ENCODE results near the gene PRICKLE2. TPM values are rescaled to one million over a fixed set of nuclear protein-coding genes. Genes with fewer than 3 reads are reported as not detected.

PRICKLE2 gene
- total and polyA plus RNA-seq, 2 donors (not counting 3 experiments of a cell fraction or from before 2014, with no cell fraction given) = 3.0 to 7.1 TPM

GRCh38 chr3:64148955-64149653 lies 76.2 kb downstream of the PRICKLE2 start:
- dilution Hi-C loops (cut with MboI; ENCODE audit: extremely low pct_ligation_motif_present, low sequenced_read_pairs) = no loop called here
- BruUV-seq (replicated peaks) = no TSS peak
- TF ChIP-seq POLR2AphosphoS5 (IDR thresholded peaks at IDR 0.05; ENCODE audit: insufficient read depth, low read depth, low read length) = no peak
- no peak for TF ChIP-seq POLR2A (IDR thresholded peaks at IDR 0.05; ENCODE audit: low read depth, low read length)
- no peak for TF ChIP-seq JUN (IDR thresholded peaks at IDR 0.05; ENCODE audit: borderline replicate concordance, insufficient read depth, insufficient read length, low read depth)
- TF ChIP-seq GATA2 (IDR thresholded peaks at IDR 0.05; ENCODE audit: insufficient read depth, insufficient read length, low read depth, low read length) = no peak
- no peak for TF ChIP-seq FOS (IDR thresholded peaks at IDR 0.05; ENCODE audit: borderline replicate concordance, insufficient read depth, low read length)
- TF ChIP-seq EZH2 (IDR thresholded peaks at IDR 0.05; ENCODE audit: borderline replicate concordance, low read depth, low read length, severe bottlenecking) = no peak
- no peak for TF ChIP-seq MAX (IDR thresholded peaks at IDR 0.05; ENCODE audit: insufficient read depth, insufficient read length)
- no peak for TF ChIP-seq CTCF (IDR thresholded peaks at IDR 0.05; ENCODE audit: extremely low read depth in 1 of 2, insufficient read depth in 1 of 2, low read depth in 1 of 2, low read length in 2 of 2)
- no peak for TF ChIP-seq MYC (IDR thresholded peaks at IDR 0.05; ENCODE audit: low read depth, low read length)

More at GRCh38 chr3:64148955-64149653, 76.2 kb downstream of the PRICKLE2 start:
- no peaks in the 10 kb centered on the region for H3K9me1 ChIP-seq (replicated peaks; ENCODE audit: control insufficient read depth, extremely low read depth, insufficient read depth, low read length)
- H3K4me3 ChIP-seq (replicated peaks in 1 of 3; ENCODE audit: insufficient read depth in 1 of 3, low read depth in 1 of 3, low read length in 3 of 3) = no peak overlapping the region
- intact Hi-C loops (cut with micrococcal nuclease) = no loop called here
- H3K9ac ChIP-seq (replicated peaks; ENCODE audit: extremely low read depth, insufficient read depth, low read length) = no peak overlapping the region
- no peaks in the 10 kb centered on the region for H3K27me3 ChIP-seq (ENCODE audit: control insufficient read depth in 2 of 2, insufficient read depth in 2 of 2, low read length in 2 of 2)
- H3K27ac ChIP-seq (ENCODE audit: insufficient read depth, low read depth, low read length) = no peak overlapping the region
- peaks cover 0 to 17% of the 10 kb centered on the region in 2 experiments for H3K36me3 ChIP-seq (ENCODE audit: control insufficient read depth in 2 of 2, extremely low read depth in 1 of 2, insufficient read depth in 2 of 2, low read length in 2 of 2)
- CTCF ChIA-PET = no interaction called here
- FAIRE-seq = no peak
- no peak overlapping the region for H3K4me2 ChIP-seq (ENCODE audit: insufficient read depth, low read length)
- no peaks in the 10 kb centered on the region for H3K9me3 ChIP-seq (replicated peaks; ENCODE audit: control insufficient read depth, insufficient read depth, low read length)
- no peaks in the 10 kb centered on the region for H4K20me1 ChIP-seq (replicated peaks; ENCODE audit: control insufficient read depth, extremely low read depth, insufficient read depth, low read length)
- POLR2A ChIA-PET = no interaction called here
- no peak for DNase-seq (ENCODE audit: low read depth, low spot score)
- no peaks in the 10 kb centered on the region for H3K79me2 ChIP-seq (ENCODE audit: control insufficient read depth, insufficient read depth, low read length)
- no peaks in the 10 kb centered on the region for H3K4me1 ChIP-seq (ENCODE audit: control insufficient read depth, extremely low read depth, insufficient read depth, low read length)
- no peak overlapping the region for H2AFZ ChIP-seq (ENCODE audit: low read depth, low read length)
